HPDE6-E6E7 (cell line): ENCODE results near the gene SENP1.
A peak's percentile ranks its signal among the peaks of the same experiment; 100 is the strongest.

Experiments
- DNase-seq: peaks from one replicate; pipeline ENCODE4 v3.0.0; 2011; ENCODE audit warnings: missing footprints; ENCODE audit errors: extremely low spot score

Gene SENP1

DNA sequence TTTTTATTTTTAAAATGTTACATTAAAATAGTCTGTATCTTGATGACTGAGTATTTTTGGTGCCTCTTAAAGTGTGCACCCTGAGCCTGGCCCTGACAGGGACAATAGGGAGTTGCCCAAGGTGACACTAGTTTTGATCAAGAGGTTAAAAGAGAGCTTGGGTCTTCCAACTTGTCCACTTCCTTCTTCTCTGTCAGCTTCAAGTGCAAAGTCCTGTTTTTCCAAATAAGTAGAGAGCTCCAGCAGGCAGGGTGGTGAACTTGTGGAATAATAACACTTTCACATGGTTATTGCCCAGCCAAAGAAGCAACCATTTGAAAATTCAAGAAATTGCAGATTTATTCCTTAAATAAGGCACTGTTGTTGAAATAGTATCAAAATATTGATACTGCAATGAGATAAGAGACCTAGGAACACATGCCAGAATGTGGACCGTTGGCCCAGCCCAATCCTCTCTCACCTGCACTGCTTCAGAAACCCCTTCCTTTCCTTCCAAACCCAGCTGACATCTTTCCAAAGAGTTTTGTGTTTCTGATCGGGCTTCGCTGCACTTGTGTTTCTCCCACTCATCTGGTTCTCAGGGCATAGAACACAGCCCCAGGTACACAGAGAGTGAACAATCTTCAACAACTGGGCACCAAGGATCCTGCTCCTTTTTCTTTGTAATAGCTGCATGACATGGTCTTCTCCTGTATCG, 87.8 kb downstream of the SENP1 start:
- no peak for DNase-seq

DNA sequence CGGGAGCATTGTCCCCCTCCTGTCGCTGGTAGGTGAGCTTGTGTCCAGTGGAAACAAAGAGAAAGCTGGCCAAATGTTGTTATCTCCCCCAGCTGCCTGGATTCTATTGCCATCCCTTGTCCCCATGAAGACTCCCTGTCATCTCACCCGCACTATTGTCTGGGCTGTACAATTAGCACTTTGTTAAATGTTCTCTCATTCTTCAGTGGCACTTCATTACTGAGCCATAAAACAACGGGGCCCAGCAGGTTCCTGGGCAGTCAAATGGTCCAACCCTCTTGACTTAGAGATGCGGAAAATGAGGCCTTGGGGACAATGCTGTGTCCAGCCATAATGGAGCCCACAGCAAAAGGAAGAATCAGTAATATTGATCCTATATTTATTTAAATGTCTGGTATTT, 88.4 kb downstream of the SENP1 start:
- no peak for DNase-seq

DNA sequence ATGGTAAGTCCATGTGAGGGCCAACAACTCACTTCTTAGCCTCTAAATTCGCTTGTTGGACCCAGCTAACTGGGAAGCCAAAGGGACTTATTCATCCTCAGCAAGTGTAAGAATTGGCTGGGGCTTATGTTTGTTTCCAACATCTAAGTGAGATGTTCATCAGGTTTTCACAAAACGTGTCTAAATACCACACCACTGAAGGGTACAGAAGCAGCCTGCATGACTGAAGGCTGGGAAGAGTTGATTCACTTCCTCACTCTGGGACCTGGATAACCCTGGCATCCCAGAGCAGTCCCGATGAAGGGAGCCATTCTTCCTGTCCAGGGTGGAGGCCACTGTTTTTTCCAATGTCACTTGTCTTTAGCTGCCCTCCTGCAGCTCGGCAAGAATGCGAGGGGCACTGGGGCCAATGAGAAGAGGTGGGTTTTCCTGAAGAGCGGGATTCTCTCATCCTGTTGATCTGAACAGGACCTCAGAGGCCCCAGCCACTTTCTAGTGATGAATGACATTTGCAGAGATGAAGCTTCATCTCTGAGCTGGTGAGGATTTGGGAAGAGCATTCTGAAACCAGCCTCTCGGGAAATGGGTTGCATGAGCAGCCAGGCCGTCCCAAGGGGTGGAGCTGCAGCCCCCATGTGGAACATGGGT, 89.4 kb downstream of the SENP1 start:
- no peak for DNase-seq

DNA sequence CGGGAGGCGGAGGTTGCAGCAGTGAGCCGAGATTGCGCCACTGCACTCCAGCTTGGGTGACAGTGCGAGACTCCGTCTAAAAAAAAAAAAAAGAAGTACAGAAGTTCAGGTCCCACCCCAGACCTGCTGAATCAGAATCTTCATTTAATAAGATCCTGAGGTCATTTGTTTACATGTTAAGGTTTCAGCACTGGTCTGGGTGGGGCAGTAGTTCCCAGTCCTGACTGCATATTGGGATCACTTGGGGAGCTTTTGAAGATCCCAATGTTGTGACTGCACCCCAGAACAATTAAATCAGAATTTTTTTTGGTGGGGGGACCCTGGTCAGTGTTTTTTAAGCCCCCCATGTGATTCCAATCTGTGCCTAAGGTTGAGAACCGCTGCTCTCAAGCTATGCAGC, 89.9 kb downstream of the SENP1 start:
- no peak for DNase-seq

DNA sequence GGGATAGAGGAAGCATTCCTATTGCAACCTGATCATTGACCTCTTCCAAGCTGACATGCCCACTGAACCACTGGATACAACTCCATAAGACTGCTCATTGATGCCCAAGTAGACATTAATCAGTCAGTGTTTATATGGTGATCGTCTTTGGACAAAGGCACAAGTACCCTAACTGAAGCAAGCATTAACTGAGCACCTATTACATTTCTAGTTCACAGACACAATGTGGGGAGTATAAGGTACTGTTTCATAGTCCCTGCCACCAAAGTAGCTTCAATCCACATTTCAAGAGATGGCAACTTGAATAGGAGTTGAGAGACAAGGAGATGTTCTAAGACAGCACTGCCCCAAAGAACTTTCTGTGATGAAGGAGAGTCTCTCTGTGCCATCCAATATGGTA, 90.8 kb downstream of the SENP1 start:
- no peak for DNase-seq

DNA sequence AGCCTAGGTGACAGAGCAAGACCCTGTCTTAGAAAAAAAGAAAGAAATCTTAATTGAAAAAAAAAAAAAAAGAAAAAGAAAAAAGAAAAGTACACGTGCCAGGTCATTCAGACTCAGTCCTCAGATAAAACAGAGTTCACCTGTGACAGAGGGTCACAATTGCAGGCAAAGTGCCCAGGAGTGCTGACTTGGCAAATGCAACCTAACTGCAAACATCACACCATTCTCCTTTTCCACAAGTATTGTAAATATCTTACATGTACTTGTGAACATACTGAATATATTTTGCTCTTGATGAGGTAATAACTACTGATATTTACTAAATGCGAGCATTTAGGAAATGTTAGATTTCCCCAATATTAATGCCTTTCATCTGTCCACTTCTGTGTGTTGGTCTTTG, 92.6 kb downstream of the SENP1 start:
- no peak for DNase-seq

DNA sequence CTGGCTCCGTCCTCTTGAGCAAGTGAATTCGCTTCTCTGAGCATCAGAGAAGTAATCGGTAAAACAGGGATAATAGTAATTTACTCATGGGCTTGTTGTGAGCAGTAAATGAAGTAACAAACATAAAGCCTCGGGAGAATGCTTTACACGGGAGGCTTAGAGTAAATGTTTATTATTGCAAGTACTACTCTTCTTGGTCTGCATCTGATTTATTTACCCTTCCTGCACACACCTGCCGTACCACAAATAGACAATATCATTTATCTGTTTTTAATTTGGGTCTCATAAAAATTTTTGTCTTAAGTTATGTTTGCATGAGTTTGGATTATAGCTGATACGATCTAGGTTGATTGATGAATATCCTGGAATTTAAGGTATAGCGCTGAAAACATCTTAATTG, 93.8 kb downstream of the SENP1 start:
- DNase-seq = no peak

DNA sequence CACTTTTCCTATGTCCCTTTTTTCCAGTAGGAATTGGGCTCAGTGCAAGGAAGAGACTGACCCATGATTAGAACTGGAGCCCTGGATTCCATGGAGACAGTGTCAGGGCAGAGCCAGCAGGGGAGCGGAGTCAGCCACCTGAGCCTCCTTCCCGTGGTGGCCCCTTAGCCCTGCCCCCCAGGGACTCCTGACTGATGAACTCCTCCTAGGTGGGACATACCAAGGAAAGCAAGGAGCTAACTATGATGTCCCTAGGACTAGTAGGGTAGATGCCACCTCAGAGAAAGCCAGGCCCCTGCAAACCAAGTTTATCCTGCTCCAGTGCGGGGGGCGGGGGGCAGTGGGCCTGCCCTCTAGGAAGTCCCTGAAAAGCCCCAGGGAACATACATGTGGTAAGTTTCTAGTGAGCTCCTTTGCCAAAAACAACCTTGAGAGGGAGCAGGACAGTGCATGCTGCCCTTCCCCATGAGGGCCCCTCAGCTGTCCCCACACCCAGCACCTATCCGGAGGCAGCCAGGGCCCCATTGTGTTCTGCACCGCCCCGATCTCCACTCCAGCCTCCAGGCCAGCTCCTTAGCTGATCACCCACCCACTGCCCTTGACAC, 95.4 kb downstream of the SENP1 start:
- DNase-seq = no peak

DNA sequence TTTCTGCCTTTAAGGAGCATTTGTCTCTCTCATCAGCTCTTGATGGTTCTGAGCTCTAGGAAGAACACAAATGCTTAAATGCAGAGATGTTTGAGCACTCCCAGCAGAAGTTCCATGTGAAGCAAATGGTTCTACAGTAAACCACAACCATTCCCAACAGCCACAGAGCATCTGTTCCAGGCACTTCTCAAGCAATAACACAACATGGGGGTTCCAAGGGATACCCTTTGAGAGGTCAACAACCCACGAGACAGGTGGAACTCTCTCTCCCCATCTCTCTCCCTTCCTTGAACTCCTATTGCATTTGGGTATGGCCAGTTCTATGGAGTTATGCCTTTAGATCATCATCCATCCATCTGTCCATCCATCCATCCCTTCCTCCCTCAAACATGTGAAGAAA, 96.4 kb downstream of the SENP1 start:
- no peak for DNase-seq

DNA sequence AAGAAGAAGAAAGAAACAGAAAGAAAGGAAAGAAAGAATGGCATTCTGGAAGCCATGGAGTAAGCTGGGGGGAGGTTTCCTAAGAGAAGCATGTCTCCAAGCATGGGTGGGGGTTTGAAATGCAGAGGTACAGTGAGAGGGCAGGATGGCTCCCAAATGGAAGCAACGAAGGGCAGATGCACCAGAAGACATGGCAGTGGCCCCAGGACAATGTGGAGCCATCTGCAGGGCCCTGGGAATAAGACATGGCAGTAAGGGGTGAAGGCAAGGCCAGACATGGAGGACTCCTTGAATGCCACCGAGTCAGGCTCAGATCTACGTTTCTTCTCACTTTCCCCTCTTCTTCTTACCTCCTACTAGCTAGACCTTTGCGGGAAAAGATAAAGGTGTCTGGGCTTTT, 96.9 kb downstream of the SENP1 start:
- no peak for DNase-seq

DNA sequence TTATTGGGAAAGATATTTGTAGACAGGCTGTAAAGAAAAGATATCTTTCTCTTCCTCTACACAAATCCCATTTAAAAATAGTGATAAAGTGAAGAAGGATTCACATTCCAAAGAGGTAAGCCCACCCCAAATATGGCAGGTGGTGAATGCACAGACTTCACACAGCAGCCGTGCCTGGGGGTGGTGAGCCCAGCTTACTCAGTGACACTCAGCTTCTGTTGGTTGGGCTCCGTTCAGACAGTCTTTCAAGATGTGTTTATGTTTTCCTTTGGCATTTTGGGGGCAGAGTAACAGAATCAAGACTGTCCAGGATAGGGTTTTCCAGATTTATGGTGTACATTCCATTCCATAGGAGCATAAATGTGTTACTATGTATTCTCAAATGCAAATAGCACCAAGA, 97.5 kb downstream of the SENP1 start:
- DNase-seq = no peak

DNA sequence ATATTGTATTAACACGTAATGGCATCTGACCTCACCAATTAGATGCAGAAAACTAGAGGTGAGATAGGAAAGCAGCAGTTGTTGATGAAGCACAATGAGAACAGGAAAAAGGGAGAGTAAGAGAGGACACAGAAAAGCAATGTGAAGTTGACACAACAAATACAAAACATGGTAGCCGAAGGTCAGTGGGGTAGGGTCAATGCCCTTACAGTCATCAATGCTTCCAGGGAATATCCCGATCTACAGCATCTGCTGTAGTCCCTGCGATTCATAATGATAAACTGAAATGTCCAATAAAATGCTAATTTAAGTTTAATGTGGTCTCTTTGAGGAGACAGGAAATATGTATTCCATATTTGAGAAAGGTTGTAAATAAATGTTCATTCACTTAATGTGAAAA, 98.7 kb downstream of the SENP1 start:
- no peak for DNase-seq

DNA sequence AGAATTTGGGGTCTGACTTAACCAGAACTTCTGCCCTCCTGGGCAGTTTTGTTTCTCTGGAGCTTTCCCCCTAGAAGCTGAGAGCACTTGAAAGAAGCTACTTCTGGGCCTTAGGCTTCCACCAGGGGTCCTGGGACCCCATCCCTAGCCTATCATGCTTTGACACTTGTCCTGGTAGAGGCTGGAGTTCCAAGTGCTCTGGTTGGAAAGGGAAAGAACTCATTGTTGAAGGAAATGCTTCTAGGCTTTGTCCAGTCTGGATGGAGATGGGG, 100.2 kb downstream of the SENP1 start:
- DNase-seq = no peak

DNA sequence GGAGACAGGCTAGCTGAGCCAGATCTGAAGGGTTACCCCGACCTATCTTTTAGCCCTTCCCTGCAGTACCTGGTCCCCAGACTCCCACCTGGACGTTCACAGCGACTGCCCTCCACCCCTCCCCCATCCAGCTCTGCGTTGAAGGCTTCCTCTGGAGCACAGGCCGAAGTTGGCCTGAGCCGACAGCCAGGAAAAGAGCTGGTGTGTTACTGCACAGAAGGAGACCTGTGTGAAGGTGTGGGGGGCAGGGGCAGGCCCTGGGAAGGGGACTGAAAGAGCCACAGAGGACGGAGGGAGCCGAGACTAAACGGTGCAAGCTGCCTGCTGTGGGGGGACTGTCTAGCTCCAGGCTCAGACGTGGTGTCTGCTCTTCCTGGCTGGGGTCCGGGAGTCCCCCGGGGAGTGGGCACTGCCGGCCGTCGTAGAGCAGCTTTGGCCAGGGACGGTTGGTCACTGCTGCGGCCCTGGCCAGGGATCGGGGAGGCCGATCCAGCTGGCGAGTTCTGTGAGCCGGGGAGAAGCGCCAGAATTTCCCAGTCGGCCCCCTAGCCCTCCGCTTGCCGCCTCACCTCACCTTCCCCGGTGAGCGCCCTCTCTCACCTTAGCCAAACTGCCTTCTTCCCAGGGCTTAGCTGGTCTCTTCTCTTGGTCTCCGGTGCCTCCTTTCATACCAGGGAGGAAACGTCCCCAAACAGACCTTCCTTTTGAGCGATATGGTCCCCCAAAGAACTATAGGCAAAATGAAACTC, 100.7 kb downstream of the SENP1 start:
- no peak for DNase-seq

DNA sequence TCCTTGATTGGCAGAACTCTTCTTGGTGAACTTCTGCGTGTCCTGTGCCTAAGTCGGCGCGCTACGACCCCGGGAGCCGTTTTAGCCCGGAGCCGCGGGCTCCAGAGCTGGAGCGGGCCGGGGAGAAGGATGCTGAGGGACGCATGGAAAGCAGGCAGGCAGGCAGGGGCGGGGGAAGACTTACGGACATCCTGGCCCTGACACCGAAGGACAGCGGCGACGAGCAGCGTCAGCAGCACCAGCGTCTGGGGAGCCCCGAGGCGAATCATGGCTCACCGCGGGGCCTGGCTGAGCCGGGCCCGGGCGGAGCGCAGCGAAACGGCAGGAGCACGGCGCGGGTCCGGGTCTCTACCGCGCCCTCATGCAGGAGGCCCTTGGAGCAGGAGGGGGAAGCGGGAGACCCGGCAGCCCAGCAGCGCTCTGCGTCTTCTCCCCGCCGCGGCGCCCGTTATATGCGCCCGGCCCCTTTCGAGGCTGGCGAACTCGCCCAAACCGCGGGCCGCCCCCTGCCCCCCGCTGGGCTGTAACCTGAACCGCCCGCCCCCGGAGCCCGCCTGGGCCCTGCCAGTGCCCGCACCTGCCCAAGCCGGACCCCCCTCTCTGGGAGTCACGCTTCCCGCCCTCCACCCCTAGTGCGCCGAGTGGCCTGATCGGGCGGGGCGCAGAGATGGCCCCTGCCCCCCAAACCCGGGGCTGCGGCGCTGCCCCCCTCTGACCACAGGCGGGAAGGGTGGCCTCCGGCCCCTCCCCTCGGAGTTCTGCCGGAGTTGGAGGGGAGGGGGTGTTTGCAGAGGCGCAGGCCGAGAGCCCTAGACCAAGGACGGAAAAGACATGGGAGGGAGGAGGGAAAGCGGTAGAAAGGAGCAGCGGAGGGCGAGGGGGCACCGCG, 101.6 kb downstream of the SENP1 start, which contains the start of gene COL2A1:
Gene COL2A1 (minus strand): TSS at position 424 of the 889 bp plus-strand sequence. CDS start 155 bp downstream, at position 269.
- DNase-seq = no peak

DNA sequence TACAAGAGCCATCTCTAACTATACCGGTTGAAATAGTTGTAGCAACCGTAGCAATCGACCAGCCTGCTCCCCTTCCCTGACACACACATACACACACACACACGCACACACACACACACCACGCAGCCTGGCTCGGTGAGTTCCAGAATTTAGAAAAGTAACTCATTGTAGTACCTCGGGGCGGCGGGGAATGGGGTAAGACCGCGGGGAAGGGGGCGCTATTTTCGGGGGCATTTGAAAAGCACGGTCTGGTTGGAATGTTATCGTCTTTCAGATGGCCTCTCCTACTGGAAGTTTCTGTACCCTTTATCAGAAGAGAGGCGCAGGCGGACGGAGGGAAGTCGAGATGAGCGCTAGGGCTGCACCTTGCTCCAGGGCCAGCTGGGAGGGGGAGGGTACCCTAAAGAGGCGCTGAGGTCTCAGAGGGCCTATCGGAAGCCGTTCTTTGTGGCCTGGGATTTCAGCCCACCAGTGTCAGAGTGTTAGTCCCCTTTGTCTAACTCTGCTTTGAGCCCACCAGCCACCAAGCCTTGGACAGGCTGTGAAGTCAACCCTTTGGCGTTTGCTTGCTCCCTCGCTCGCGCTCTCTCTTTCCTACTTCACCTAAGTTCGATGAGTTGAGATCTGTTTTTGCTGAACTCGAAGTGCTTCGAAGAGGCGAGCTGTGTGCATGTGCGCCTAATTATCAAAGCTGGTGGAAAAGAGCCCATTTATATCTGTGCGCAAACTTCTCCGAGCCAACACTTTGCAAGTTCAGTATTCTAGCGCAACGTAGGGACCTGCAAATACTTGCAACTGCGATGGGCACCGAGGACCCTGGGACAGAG, 102.4 kb downstream of the SENP1 start:
- DNase-seq = no peak

DNA sequence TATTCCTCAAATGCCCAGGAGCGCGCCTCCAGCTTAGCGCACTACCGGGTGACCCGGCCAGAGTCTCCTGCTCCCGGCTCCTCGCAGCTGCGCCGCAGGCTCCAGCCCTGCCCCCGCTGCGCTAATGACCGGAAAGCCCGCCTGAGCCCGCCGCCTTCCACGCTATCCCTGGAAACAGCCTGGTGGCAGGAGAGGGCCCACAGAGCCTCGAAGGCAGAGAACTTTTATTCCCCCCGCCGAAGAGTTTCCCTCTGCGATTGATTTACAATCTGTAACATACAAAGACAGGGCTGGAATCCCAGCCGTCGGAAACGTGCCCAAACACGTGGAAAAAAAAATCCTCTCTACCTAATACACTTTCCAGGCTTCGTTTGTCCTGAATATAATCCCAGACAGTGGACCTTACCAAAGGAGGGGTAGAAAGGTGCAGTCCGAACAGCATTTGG, 103.1 kb downstream of the SENP1 start:
- DNase-seq = no peak

DNA sequence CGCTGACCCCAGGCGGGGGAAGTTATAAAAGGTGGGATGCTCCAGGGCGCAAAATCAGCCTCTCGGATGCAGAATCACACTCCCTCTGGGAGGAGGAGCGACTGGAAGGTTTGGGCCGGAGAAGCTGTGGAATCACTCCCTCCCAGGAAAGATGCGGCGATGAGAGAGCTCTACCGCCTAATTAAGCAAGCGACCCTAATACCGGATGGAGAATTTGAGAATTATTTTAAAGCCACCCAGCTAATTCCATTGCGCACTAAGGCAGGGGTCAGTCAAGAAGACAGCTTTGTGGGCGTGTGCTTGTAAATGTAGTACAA, 103.5 kb downstream of the SENP1 start:
- no peak for DNase-seq

DNA sequence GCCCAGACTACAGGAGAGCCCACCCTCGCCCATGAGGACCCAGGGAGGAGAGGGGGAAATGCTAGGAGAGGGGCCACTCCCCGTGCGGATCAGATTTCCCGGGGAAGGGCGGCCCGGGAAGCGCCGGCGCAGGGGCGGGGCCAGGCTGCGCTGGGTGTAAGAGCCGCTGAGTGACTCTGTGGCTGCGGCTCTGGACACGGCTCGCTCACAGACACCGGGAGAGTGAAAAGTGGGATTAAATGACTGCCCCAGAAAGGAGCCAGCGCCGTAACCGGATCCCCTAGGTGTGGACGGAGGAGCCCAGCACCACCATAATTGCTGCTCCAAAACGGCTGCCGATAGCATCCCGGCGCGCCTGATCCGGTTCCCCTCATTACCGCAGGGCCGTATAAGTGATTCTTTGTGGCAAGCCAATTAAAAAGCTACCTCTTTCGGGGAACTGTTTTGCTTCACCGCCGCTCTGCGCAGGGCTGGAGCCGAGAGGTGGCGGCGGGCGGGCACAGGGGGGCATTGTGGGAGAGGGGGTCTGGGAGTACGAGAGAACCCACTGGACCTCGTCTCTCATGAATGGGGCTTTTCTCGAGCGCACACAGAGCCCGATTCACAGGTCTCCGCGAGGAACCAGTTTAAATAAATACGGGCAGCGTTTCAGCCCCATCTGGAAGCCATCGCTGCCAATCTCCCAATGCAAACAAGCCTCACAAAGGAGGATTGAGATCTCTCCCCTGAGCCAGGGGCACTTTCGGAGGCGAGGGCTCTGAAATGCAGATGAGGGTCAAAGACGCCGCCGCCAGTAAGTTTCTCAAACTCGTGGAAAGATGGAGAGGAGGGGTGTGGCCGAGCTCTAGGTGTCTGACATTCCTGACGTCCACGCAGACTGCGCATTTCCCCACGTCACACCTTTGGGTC, 104.1 kb downstream of the SENP1 start:
- DNase-seq = peak; percentile 54
